GM21390 (cell line): ENCODE results near the gene ZSWIM1.
"Not testable (repeated sequence)": the region's sequence is repeated elsewhere in the genome, so short reads cannot be mapped to it uniquely, and the experiment has no call there.

Experiments used
- ATAC-seq: cut with Tn5 transposase; IDR thresholded peaks from one replicate; pipeline ENCODE4 v1.9.1; 2021; ENCODE audit not compliant: unreplicated experiment

ZSWIM1 gene

GRCh38 chr20:45887346-45887715 is 6.3 kb downstream of the ZSWIM1 start, which contains the start of gene SPATA25:
SPATA25 (minus strand) TSS chr20:45887622; CDS start chr20:45887590, 32 bp downstream.
- ATAC-seq: no peak

DNA sequence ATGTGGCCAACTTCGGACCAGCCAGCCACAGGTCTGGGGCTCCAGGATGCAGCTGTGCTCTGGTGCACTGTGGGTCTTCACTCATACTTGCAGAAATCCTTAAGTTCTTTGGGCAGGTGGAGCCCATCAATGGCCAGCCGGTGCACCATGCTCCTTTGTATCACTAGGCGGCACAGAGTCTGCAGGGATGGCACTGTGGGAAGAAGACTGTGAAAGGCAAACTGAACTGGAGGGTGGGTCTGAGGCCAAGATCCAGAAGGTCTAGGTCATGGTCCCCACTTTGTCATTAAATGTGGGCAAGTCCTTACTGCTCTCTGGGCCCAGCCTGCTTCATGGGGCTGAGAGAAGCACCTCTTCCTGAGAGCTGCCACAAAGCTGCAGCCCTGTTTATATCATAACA is 7.7 kb downstream of the ZSWIM1 start:
- no peak for ATAC-seq

GRCh38 chr20:45890077-45890984 is 9.3 kb downstream of the ZSWIM1 start:
- ATAC-seq: no peak

GRCh38 chr20:45890985-45891983 is 10.3 kb downstream of the ZSWIM1 start, which contains the start of the genes CTSA and NEURL2:
CTSA (plus strand) TSS chr20:45891335; CDS start chr20:45891569, 234 bp downstream.
NEURL2 (minus strand) TSS chr20:45891208; CDS start chr20:45890991, 217 bp downstream.
- ATAC-seq: peak; percentile 77

DNA sequence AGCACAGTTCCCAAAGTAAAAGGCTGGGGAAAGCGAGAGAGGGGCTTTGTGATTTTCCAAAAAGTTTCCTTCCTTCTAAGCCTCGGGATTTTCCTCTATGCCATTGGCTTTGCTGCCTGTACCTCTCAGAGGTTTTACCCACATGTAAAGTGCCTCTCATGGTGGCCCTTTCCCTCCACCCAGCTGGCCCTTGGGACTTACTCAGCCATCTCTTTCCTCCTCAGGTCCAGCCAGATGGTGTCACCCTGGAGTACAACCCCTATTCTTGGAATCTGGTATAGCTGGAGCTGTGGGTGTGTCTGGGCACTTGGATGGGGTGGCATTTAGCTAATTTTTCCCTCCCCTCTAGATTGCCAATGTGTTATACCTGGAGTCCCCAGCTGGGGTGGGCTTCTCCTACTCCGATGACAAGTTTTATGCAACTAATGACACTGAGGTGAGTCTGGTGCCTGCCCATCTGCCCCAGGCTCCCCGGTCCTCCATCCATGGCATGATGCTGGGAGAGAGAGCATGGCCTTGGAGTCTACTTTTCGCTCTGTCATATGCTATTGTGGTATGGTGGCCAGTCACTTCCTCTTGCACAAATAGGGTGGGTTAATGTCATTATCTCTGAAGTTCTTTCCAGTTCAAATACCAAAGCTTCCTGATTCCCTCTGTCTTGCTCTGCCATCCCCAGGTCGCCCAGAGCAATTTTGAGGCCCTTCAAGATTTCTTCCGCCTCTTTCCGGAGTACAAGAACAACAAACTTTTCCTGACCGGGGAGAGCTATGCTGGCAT is 11.2 kb downstream of the ZSWIM1 start:
- ATAC-seq: no peak

DNA sequence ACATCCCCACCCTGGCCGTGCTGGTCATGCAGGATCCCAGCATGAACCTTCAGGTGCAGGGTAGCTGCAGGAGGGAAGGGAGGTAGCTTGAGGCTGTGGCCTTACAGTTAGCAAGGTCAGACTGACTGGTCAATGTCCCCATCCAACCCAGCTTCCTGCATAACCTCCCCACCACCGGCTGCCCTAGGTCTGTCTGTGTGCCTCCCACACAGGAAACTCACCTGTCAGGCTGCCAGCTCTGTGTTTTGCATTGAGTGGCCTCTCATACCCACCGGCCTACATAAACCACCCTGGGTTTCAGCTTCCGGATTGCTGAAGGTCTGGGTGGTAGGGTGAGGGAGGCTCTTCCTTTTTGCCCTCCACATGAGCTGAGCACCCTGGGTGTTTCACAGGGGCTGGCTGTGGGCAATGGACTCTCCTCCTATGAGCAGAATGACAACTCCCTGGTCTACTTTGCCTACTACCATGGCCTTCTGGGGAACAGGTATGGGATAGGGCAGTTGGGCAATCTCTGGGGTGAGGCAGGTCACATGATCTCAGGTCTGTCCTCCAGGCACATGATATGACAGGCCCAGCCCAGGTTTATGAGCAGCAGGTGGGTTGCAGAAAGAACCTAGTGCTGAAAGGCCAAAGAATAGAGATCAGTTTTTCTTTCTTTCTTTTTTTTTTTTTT is 11.9 kb downstream of the ZSWIM1 start:
- ATAC-seq: no peak

- no peak for ATAC-seq
Observed at GRCh38 chr20:45893831-45894230, 12.8 kb downstream of the ZSWIM1 start.

GRCh38 chr20:45894797-45895196 is 13.8 kb downstream of the ZSWIM1 start:
- no peak for ATAC-seq

- no peak for ATAC-seq
Observed at GRCh38 chr20:45896641-45897161, 15.7 kb downstream of the ZSWIM1 start.

- ATAC-seq: no peak
Observed at GRCh38 chr20:45897289-45897688, 16.3 kb downstream of the ZSWIM1 start.

GRCh38 chr20:45897692-45898091 is 16.7 kb downstream of the ZSWIM1 start:
- ATAC-seq: no peak

DNA sequence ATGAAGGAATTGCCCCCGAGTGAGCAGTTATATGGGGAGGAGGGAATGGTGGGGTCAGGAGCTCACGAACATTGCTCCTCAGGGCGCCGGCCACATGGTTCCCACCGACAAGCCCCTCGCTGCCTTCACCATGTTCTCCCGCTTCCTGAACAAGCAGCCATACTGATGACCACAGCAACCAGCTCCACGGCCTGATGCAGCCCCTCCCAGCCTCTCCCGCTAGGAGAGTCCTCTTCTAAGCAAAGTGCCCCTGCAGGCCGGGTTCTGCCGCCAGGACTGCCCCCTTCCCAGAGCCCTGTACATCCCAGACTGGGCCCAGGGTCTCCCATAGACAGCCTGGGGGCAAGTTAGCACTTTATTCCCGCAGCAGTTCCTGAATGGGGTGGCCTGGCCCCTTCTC is 17.3 kb downstream of the ZSWIM1 start:
- no peak for ATAC-seq

- ATAC-seq: no peak
Observed at GRCh38 chr20:45899046-45899835, 18.2 kb downstream of the ZSWIM1 start.

DNA sequence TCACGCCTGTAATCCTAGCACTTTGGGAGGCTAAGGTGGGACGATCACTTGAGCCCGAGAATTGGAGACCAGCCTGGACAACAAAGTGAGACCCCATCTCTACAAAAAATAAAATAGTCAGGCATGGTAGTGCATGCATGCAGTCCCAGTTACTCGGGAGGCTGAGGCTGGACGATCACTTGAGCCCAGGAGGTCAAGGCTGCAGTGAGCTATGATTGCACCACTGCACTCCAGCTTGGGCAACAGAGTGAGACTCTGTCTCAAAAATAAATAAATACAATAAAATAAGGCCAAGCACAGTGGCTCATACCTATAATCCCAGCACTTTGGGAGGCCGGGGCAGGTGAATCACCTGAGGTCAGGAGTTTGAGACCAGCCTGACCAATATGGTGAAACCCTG is 20.3 kb downstream of the ZSWIM1 start:
- not testable (repeated sequence) for ATAC-seq

DNA sequence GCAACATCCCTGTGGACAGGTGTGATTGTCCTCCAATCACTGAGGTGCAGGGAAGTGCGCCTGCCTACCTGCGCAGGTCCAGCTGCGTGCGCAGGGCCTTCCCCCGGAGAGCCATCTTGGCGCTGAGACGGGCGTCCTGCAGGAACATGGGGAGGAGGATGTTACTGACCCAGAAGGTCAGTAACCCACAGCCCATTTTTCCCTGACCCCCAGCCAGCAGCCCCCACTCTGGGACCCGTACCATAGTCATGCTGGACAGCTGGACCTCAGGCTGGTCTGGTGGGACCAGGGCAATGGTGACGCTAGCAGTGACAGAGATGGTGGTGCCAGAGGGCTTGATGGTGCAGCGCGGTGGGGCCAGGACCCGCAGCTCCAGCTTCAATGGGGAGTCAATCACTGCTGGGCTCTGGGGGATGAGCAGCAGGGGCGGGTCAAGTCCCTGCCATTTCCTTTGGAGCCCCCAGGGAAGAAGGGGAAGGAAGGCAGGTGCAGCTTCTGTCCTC is 21.2 kb downstream of the ZSWIM1 start:
- ATAC-seq: no peak

GRCh38 chr20:45904583-45905504 is 23.8 kb downstream of the ZSWIM1 start:
- ATAC-seq: no peak

DNA sequence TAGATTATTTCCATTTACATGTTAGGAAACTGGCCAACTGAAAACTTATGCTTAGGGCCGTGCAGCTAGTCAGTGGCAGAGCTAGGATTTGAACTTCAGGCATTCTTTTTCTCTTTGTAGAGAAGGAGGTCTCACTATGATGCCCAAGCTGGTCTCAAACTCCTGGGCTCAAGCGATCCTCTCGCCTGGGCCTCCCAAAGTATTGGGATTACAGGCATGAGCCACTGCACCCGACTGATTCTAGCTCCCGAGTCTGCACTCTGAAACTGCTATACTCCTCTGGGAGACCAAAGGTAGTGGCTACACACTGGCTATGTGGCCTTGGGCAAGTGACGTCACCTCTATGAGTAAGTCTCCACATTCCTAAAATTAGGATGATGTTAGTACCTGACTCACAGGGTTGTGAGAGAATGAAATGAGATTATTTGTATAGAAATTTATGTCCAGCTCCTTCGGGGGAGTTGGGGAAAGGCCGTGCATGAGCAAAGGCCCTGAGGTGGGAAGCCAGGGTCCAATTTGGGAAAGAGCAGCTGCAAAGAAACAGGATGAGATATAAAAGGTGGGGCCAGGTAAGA is 24.6 kb downstream of the ZSWIM1 start:
- no peak for ATAC-seq
